Measurements from ENCODE around the gene SEMA3E.

The SEMA3E gene

DNA sequence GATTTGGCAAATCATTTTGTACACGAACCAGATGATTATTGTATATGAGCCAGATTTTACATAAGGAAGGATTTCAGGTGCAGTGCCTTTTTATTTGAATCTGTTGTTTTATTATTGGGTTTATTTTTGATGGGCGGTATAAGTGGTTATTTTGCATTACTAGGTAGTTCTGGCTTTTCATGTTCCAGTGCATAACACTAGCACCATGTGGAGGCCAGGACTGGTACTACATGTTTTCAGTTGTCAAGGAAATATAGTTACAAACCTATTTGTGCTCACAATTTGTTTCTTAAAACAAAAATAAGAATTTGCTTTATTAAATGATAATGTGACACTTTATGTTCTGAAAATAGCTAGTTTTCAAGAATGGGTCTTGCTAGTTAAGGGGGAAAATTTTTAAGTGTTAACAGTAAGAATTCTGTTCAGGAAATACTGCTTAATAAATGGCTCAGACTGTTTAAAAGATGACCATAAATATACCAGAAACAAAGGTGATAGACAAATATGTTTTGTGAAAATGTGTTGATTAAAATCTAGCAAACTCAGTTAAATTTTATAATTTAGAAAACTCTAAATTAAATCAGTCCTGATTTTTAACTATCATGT, 7.1 kb upstream of the SEMA3E start:
- TF ChIP-seq GATA3 (IDR thresholded peaks at IDR 0.05; ENCODE audit: low read depth, low read length) = no peak
- TF ChIP-seq GATA2 (IDR thresholded peaks at IDR 0.05; ENCODE audit: low read depth, low read length) = no peak

DNA sequence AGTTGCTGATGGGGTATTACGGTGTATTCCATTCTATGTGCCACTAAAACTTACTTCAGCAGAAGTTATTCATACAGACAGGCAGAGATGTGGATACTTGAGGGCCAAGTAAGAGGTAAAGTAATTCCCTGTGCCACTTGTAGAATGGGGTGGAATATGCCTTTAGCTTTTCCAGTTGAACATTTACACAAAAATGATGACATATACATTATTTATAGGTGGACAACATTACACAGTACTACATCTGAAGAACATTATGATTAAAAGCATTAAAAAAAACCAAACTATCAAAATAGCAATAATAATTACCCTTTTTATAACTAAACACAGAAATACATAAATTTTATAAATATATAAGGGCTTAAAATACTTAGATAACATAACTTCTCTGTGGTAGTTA, 3.5 kb upstream of the SEMA3E start:
- TF ChIP-seq GATA3 (IDR thresholded peaks at IDR 0.05; ENCODE audit: low read depth, low read length) = no peak
- TF ChIP-seq GATA2 (IDR thresholded peaks at IDR 0.05; ENCODE audit: low read depth, low read length) = no peak

DNA sequence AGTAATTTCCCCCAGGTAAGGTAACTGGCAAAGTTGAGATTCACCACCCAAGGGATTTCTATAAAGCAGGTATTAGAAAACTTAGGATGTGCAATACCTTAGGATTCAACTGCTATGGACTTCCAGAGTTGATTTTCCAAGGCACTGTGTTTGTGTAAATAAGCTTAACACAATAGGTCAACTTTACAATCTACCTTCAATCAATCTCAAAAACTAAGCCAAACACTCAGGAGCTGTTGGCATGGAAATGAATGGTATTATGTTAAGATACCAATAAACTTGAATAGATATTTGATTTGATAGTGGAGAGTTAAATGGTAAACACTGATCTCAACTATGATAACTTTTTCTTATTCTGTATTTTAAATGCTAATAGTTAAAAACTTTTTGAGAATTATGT, 762 bp upstream of the SEMA3E start:
- TF ChIP-seq GATA3 (IDR thresholded peaks at IDR 0.05; ENCODE audit: low read depth, low read length) (no peak), GATA2 (IDR thresholded peaks at IDR 0.05; ENCODE audit: low read depth, low read length) (no peak)

DNA sequence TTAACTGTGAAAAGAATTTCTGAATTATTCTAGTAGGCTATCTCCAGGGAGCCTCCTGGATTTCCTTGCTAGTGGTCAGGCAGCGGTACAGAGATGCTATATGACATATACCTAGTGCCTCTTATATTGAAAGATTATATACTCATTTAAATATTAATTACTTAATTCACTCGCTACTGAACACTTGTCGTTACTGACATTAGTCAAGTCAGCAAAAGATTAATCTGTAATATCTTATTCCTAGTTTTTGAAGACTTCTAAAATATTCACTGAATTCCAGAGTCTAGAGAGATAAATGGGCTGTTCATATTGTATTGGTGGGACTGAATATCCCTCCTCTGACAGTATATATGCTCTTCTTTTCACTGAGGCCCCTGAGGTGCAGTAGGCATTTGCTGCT, 2.9 kb downstream of the SEMA3E start:
- TF ChIP-seq GATA2 (IDR thresholded peaks at IDR 0.05; ENCODE audit: low read depth, low read length) = no peak
- TF ChIP-seq GATA3 (IDR thresholded peaks at IDR 0.05; ENCODE audit: low read depth, low read length) = no peak

DNA sequence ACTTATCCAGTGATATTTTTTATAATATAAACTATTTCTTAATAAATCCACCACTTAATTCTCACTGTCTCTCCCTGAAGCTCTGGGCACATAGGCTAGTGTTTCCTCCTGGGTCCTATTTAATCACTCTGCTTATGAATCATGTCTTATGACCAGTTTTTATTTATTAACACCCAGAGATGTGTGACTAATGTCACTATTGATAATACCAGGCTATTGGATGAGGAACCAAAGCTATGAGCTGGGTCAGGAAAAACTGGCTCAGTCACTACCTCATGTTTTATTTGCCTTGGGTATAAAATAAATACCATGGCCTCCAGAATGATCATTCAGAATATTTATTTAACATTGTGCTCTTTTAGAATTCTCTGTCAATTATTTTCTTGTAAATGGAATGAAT, 5.2 kb downstream of the SEMA3E start:
- TF ChIP-seq GATA2 (IDR thresholded peaks at IDR 0.05; ENCODE audit: low read depth, low read length) = no peak
- no peak for TF ChIP-seq GATA3 (IDR thresholded peaks at IDR 0.05; ENCODE audit: low read depth, low read length)

DNA sequence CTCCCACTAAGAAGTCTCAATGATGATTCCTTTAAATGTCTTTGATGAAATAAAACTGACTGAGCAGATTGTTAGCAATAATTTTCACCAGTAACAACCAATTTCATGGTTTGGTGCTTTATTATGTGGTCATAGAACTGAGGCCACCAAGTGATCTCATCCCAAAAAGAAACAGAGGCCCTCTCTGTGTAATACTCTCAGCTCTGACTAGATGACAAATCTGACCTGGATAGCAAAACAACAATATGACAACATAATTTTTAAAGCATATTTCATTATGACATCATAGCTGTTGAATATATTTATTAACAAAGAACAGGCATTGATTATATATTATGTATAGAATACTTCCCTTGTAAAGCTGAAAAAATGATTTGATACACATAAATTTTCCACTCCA, 5.9 kb downstream of the SEMA3E start:
- TF ChIP-seq GATA2 (IDR thresholded peaks at IDR 0.05; ENCODE audit: low read depth, low read length) = no peak
- no peak for TF ChIP-seq GATA3 (IDR thresholded peaks at IDR 0.05; ENCODE audit: low read depth, low read length)

DNA sequence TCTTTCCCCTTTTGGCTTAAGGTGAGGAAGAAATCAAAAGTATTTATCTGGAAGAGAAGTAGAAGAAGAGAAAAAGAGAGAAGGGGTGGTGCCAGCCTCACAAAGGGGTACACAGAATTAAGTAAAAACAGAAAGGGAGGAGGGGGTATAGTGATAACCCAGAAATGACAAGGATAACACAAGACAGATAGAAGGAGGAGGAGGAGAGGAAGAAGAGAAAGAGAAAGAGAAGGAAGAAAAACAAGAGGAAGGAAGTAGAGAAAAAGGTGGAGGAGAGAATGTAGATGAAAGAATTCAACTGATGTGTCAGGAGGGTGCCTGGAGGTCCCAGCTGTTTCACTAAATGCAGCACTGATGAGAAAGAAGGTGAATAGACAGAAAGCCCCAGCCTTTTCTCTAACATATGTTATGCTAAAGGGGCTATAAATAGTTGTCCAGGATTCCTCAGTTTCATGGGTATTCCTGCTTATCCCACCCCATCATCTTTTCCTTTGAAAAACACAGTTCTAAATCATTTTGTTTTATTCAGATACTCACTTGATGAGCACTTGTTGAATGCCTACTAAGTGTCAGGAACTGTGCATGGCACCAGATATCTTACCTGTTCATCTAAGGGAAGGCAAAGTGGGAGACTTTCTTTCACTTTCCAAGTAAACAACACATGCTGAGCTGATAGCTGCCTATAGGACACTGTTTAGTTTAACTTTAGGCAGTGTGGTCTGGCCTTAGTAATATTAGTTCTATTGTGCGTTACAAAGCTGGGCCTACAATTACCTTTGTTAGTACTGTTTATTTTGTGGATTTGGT, 8.0 kb downstream of the SEMA3E start:
- TF ChIP-seq GATA3 (IDR thresholded peaks at IDR 0.05; ENCODE audit: low read depth, low read length) = no peak
- TF ChIP-seq GATA2 (IDR thresholded peaks at IDR 0.05; ENCODE audit: low read depth, low read length) = no peak

DNA sequence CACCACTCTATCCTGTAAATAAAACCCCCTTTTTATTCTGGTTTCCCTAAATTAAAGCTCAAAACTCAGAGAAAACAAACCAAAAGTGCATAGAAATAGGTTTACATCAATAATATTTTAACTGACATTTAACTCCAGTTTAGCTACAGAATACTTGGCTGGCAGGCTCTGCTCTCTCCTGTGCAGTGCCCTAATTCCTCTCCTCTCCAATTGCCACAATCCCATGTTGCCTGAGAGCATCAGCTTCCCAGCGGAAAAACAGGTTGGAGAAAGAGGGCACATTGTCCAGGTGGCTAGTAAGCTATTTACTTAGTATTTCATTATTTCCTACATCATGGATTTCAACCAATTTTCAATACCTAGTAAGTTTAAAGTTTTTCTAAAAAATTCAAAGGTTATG, 8.7 kb downstream of the SEMA3E start:
- TF ChIP-seq GATA3 (IDR thresholded peaks at IDR 0.05; ENCODE audit: low read depth, low read length) = no peak
- no peak for TF ChIP-seq GATA2 (IDR thresholded peaks at IDR 0.05; ENCODE audit: low read depth, low read length)

DNA sequence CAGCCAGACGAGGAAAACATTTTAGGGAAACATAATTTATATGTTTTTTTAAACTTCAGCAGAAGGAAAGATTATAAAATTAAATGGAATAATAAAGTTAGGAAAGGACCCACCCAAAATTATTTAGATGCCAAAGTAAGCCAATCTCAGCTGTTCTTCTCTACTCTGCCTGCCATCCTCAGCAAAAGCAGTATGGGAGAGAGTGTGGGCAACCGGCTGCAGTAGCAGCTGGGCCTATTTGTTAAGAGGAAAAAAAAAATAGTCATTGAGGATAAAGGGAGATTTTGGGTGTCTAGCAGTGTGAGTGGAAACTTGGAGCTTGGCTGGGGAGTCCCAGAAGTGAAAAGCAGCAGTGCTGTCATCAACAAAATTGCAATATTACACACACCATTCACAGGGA, 15.4 kb downstream of the SEMA3E start:
- TF ChIP-seq GATA3 (IDR thresholded peaks at IDR 0.05; ENCODE audit: low read depth, low read length) (no peak), GATA2 (IDR thresholded peaks at IDR 0.05; ENCODE audit: low read depth, low read length) (no peak)

DNA sequence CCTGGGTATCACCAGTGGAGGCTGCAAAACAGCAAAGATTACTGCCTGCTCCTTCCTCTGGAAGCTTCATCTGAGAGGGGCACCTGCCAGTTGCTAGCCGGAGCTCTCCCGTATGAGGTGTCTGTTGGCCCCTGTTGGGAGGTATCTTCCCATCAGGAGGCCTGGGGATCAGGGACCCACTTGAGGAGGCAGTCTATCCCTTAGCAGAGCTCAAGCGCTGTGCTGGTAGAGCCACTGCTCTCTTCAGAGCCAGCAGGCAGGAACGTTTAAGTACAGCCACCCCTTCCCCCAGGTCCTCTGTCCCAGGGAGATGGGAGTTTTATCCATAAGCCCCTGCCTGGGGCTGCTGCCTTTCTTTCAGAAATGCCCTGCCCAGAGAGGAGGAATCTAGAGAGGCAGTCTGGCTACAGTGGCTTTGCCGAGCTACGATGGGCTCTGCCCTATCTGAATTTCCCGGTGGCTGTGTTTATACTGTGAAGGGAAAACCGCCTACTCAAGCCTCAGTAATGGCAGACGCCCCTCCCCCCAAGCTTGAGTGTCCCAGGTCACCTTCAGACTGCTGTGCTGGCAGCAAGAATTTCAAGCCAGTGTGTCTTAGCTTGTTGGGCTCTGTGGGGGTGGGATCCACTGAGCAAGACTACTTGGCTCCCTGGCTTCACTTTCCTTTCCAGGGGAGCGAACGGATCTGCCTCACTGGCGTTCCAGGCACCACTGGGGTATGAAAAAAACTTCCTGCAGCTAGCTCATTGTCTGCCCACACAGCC, 19.6 kb downstream of the SEMA3E start:
- no peak for TF ChIP-seq GATA2 (IDR thresholded peaks at IDR 0.05; ENCODE audit: low read depth, low read length)
- no peak for TF ChIP-seq GATA3 (IDR thresholded peaks at IDR 0.05; ENCODE audit: low read depth, low read length)

DNA sequence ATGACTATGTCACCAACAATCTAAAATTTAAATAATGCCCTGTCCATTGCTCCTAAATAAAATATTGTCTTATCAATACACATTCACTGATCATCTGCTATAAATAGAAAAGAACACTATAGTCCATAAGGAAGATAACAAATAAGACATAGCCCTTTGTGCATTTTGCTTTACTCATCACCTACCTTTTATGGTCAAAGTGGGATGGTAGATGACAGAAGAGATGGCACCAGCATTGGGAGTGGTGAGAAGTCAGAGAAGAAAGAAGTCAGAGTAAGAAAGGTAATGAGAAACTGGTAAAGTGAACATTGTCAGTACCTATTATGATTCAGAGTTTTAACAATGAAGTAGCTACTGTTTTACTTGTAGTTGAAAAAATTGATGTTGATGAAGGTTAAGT, 31.1 kb downstream of the SEMA3E start:
- TF ChIP-seq GATA2 (IDR thresholded peaks at IDR 0.05; ENCODE audit: low read depth, low read length) (no peak), GATA3 (IDR thresholded peaks at IDR 0.05; ENCODE audit: low read depth, low read length) (no peak)

DNA sequence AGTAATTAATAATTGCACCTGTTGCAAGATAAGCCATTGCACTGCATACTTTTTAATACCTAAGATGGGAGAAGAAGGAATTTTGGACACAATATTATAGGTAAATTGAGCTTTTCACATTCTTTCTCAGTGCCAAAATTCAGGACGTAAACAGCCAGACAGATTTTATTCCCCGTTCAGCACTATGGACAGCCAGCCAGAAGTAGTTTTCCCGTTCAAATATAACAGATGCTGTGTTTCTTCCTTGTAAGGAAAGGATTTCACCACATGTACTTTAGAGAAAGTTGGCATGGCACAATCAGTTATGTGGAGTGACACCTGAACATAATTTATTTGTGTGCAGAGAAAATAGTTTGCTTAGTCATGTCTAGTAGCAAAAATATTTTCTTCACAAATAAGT, 34.8 kb downstream of the SEMA3E start:
- no peak for TF ChIP-seq GATA3 (IDR thresholded peaks at IDR 0.05; ENCODE audit: low read depth, low read length)
- TF ChIP-seq GATA2 (IDR thresholded peaks at IDR 0.05; ENCODE audit: low read depth, low read length) = no peak

DNA sequence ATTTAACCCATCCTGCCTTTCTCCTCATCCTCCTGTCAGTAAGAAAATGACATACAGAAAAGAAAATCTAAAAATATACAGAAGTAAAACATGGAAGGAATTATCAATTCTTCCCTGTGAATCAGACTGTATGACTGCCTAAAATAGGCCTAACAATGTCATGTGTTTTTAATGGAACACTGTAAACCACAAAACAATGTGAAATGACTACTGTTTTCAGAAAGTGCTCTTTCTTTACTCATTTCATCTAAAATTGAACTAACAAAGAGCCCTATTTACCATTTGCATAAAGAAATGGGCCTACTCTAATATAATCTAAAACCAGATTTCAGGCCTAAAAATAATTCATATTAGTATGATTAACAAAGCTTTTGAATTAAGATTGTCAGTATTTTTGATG, 35.7 kb downstream of the SEMA3E start:
- TF ChIP-seq GATA3 (IDR thresholded peaks at IDR 0.05; ENCODE audit: low read depth, low read length) (no peak), GATA2 (IDR thresholded peaks at IDR 0.05; ENCODE audit: low read depth, low read length) (no peak)

DNA sequence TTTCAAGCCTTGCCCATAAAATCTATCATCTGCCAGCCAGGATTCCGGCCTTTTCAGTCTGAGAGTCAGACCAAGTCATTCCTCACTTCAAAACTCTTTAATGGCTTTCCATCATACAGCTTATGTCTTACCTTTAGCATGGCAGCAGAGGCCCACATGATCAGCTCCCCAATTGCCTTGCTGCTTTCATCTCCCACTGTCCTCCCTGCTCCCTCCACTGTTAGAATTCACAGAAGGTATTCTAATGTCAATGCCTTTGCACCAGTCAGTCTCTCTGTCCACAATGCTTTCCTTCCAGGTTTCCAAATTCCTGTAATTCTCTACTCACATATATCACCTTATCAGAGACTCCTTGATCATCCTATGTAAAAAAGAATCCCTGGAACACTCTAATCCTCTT, 37.2 kb downstream of the SEMA3E start:
- TF ChIP-seq GATA2 (IDR thresholded peaks at IDR 0.05; ENCODE audit: low read depth, low read length) (no peak), GATA3 (IDR thresholded peaks at IDR 0.05; ENCODE audit: low read depth, low read length) (no peak)
